Spinal cord (tissue), 10 donors: ENCODE data around the gene MMP25. TPM values are rescaled to one million over a fixed set of nuclear protein-coding genes. Genes with fewer than 3 reads are reported as not detected.
A peak's percentile ranks its signal among the peaks of the same experiment; 100 is the strongest.

Experiments
- DNase-seq, 6 donors: peaks; one replicate each; pipeline versions ENCODE4 v3.0.0 to v3.0.0-alpha.2; 2013 to 2015; ENCODE audit warnings: low spot score in 6 of 6, low read depth in 4 of 6
- H3K27ac ChIP-seq: one replicate; pipeline ENCODE4 v1.5.1; 2013; ENCODE audit warnings: low read depth, low read length, control low read depth
- H3K27me3 ChIP-seq: one replicate; pipeline ENCODE4 v1.6.1; 2013; ENCODE audit warnings: low read length; ENCODE audit not compliant: control insufficient read depth, insufficient read depth
- H3K36me3 ChIP-seq: one replicate; pipeline ENCODE4 v1.6.1; 2013; ENCODE audit warnings: low read length; ENCODE audit not compliant: control insufficient read depth, insufficient read depth
- H3K4me1 ChIP-seq: one replicate; pipeline ENCODE4 v1.6.1; 2013; ENCODE audit warnings: low read length; ENCODE audit not compliant: control insufficient read depth, insufficient read depth
- H3K4me3 ChIP-seq: one replicate; pipeline ENCODE4 v1.5.1; 2013; ENCODE audit warnings: low read depth, low read length, control low read depth
- H3K9me3 ChIP-seq: one replicate; pipeline ENCODE4 v1.6.1; 2013; ENCODE audit warnings: low read length; ENCODE audit not compliant: control insufficient read depth, insufficient read depth
- WGBS: methylation state at CpG from one replicate; pipeline ENCODE4 v1.1.5; 2013; ENCODE audit warnings: missing lambda C conversion rate; ENCODE audit not compliant: insufficient coverage; 5-methylcytosine and 5-hydroxymethylcytosine counted together
- polyA plus RNA-seq, 2 donors: library from polyadenylated mRNA; unstranded; fragments of 120-200 nt; gene quantifications; one replicate each; pipeline ENCODE4 v1.2.1, GENCODE V29; 2013; ENCODE audit not compliant: insufficient read length in 2 of 2
- total RNA-seq, 2 donors: library from RNA; depleted of rRNA in 1 of 2; stranded (reverse); fragments of 120-200 nt in 1 of 2; fragments of >200 nt in 1 of 2; gene quantifications; one replicate each; pipeline versions ENCODE4 v1.2.3 to v1.2.4, GENCODE V29; 2013 to 2014
- donor health status: healthy.

MMP25 gene
- total and polyA plus RNA-seq, 4 donors, result 1.2 to 10.5 (median 4.3) TPM

- WGBS, result 30% methylated on average over 8 of the region's 15 CpGs
- H3K4me3 ChIP-seq, result no peak overlapping the region
- H3K9me3 ChIP-seq, result no peaks in the 10 kb centered on the region
- no peak overlapping the region for H3K27ac ChIP-seq
- H3K27me3 ChIP-seq, result peaks cover 50% of the 10 kb centered on the region
- H3K36me3 ChIP-seq, result peaks cover 17% of the 10 kb centered on the region
- DNase-seq, result peak in 1 of 6 donors; percentile 20
- H3K4me1 ChIP-seq, result peaks cover 24% of the 10 kb centered on the region
Observed at GRCh38 chr16:3028716-3029319, 17.5 kb upstream of the MMP25 start.

GRCh38 chr16:3029491-3030221, 16.7 kb upstream of the MMP25 start:
- Histone ChIP-seq H3K9me3 (no peaks in the 10 kb centered on the region), H3K27ac (no peak overlapping the region), H3K27me3 (peaks cover 57% of the 10 kb centered on the region), H3K4me1 (peaks cover 20% of the 10 kb centered on the region), H3K4me3 (no peak overlapping the region), H3K36me3 (peaks cover 17% of the 10 kb centered on the region)
- DNase-seq, result peak in 1 of 6 donors; percentile 12
- WGBS, result 13% methylated on average over 58 of the region's 59 CpGs

- Histone ChIP-seq H3K27me3 (peaks cover 65% of the 10 kb centered on the region), H3K27ac (no peak overlapping the region), H3K4me3 (no peak overlapping the region), H3K36me3 (peaks cover 15% of the 10 kb centered on the region), H3K9me3 (no peaks in the 10 kb centered on the region), H3K4me1 (peaks cover 22% of the 10 kb centered on the region)
- no peak for DNase-seq
- 70% methylated on average over 31 of the region's 33 CpGs for WGBS
Observed at GRCh38 chr16:3030222-3031212, 15.8 kb upstream of the MMP25 start.

- peaks cover 86% of the 10 kb centered on the region for H3K27me3 ChIP-seq
- no peak for DNase-seq
- WGBS, result 46% methylated on average over 6 of the region's 7 CpGs
- no peak overlapping the region for H3K4me3 ChIP-seq
- H3K36me3 ChIP-seq, result peaks cover 2% of the 10 kb centered on the region
- no peak overlapping the region for H3K27ac ChIP-seq
- no peaks in the 10 kb centered on the region for H3K9me3 ChIP-seq
- peaks cover 30% of the 10 kb centered on the region for H3K4me1 ChIP-seq
Observed at GRCh38 chr16:3032624-3033023, 13.7 kb upstream of the MMP25 start.

- Histone ChIP-seq H3K4me1 (peaks cover 11% of the 10 kb centered on the region), H3K27me3 (peaks cover 83% of the 10 kb centered on the region), H3K9me3 (no peaks in the 10 kb centered on the region), H3K36me3 (no peaks in the 10 kb centered on the region), H3K27ac (no peak overlapping the region), H3K4me3 (no peak overlapping the region)
- WGBS, result 42% methylated on average over 19 of the region's 19 CpGs
- DNase-seq, result no peak
Observed at GRCh38 chr16:3035289-3035971, 10.9 kb upstream of the MMP25 start.

GRCh38 chr16:3035972-3036725, 10.2 kb upstream of the MMP25 start:
- Histone ChIP-seq H3K27me3 (peaks cover 79% of the 10 kb centered on the region), H3K9me3 (no peaks in the 10 kb centered on the region), H3K4me1 (peaks cover 11% of the 10 kb centered on the region), H3K4me3 (no peak overlapping the region), H3K27ac (no peak overlapping the region), H3K36me3 (no peaks in the 10 kb centered on the region)
- no peak for DNase-seq
- WGBS, result 4% methylated on average over 35 of the region's 40 CpGs

- DNase-seq, result no peak
- no peak within 1 kb of the TSS for H3K4me3 ChIP-seq
- no peak within 1 kb of the TSS for H3K27ac ChIP-seq
- no peaks in the 10 kb centered on the region for H3K9me3 ChIP-seq
- peaks cover 77% of the 10 kb centered on the region for H3K27me3 ChIP-seq
- H3K36me3 ChIP-seq, result no peaks in the 10 kb centered on the region
- H3K4me1 ChIP-seq, result peaks cover 11% of the 10 kb centered on the region
- 3% methylated on average over 42 of the region's 44 CpGs for WGBS
Observed at GRCh38 chr16:3036726-3037315, 9.5 kb upstream of the MMP25 start, which contains the start of gene BICDL2. TSS of gene BICDL2 (minus strand) at chr16:3036944. CDS start at chr16:3035496, 1,448 bp downstream.

- H3K27me3 ChIP-seq, result peaks cover 74% of the 10 kb centered on the region
- 49% methylated on average over 8 of the region's 11 CpGs for WGBS
- no peak for DNase-seq
Observed at GRCh38 chr16:3038256-3038655, 8.1 kb upstream of the MMP25 start.

More at GRCh38 chr16:3038256-3038655, 8.1 kb upstream of the MMP25 start:
- Histone ChIP-seq H3K27ac (no peak overlapping the region), H3K4me3 (no peak overlapping the region), H3K36me3 (no peaks in the 10 kb centered on the region), H3K4me1 (peaks cover 11% of the 10 kb centered on the region), H3K9me3 (no peaks in the 10 kb centered on the region)
